Dermis microvascular lymphatic vessel endothelial cell (primary cell): ENCODE results near the gene EXTL2. TPM values are rescaled to one million over a fixed set of nuclear protein-coding genes. Genes with fewer than 3 reads are reported as not detected.
"Not testable (repeated sequence)": the region's sequence is repeated elsewhere in the genome, so short reads cannot be mapped to it uniquely, and the experiment has no call there.

ENCODE experiments used
- DNase-seq, 2 donors: peaks; one replicate each; pipeline versions ENCODE4 v3.0.0 to v3.0.0-alpha.2; 2010; ENCODE audit warnings: low read depth in 2 of 2
- total RNA-seq: library from RNA; depleted of rRNA; stranded (reverse); fragments of >200 nt; gene quantifications from 2 replicates; pipeline ENCODE4 v1.2.1, GENCODE V29; 2014

Gene EXTL2
- total RNA-seq, 1 donor from 2014 or later: 11.2 TPM

DNA sequence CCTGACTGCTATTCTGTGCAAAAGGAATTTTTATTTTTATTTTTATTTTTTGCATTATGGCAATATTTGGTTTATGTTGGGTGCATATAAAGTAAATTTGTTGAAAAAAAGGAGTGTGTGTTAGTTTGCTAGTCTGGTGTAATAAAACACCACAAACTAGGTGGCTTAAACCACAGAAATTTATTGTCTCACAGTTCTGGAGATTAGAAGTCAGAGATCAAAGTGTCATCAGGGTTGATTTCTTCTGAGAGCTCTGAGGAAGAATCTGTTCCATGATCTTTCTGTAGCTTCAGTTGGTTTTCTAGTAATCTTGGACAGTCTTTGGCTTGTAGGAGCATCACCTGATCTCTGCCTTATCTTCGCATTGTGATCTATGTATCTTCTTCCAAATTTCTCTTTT is 7.7 kb upstream of the EXTL2 start:
- no peak for DNase-seq

DNA sequence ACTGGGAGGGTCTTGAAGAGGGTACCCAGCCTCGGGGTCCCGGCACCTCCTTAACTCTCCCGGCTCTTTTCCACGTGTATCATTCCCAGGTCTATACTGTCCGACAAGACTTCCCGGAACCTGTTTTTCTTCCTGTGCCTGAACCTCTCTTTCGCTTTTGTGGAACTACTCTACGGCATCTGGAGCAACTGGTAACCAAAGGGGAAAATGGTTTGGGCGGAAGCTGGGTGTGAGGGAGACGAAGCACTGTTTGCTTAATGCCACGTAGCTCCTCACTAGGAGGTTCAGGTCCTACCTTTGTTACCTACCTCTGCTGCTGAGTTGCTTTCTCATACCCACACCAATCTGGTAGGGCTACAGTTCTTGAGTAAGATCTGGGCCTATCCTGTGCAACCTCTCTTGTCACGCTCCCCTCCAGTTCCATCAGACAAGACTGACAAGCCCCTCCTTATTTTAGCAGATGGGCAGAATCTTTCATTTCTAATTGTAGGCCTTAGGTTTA is 1.9 kb upstream of the EXTL2 start:
- peak; percentile 31 to 73 for DNase-seq

DNA sequence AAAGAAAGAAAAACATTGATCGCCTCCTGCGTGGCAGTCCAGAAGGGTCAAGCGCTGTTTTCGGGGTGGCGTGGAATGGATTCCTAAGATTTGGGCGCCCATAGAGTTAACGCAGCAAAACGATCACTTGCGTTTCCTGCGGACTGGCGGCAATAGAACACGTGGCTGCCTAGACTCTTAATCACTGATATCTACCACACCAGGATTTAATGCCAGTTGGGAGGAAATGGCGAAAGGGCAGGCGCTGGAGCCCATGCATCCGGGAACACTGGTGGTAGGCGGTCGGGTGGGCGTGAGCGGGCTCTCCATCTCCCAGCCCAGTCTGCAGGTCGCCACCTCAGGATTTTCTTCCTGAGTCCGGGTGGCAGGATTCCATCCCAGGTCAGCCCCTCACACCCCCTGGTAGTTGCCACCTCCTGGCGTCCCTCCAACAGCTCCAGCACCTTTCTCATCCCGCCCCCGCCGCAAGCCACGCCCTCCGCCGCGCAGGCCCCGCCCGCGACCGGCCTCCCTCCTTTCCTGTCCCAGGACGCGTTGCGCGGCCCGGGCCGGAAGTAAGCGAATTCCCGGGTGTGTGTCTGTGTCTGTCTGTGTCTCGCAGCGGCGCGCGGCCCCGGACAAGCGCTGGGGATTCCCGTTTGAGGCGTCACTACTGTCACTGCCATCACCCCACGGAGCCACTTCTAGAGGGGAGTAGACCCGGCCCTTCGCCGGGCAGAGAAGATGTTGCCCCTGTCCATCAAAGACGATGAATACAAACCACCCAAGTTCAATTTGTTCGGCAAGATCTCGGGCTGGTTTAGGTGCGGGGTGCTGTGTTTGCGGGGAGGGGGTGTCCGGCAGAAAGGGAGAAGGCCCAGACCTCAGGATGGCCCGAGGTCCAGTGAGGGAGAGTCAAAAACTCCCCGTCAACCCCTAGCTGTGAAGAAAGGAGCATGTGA is 1.2 kb upstream of the EXTL2 start, which contains the start of gene SLC30A7:
TSS of gene SLC30A7 (plus strand) at position 551 of the 941 bp plus-strand sequence. CDS start at position 724, 173 bp downstream.
- peak; percentile 78 to 93 for DNase-seq

DNA sequence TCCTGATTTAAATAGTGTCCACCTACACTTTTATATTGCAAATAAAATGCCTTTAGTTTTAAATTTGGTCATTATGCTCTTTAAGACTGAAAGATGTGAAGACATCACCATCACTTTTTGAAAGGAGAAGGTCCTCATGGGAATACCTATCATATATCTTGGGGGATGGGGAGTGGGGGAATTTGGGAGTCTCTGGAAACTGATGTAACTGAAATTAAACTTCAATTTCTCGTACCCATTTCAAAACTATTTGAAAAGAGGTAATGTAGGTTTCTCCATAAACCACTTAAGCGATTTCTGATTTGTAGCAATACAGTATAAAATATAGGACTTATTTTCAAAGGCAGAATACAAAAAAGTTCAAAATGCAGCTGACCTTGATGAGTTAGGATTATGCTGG is 924 bp downstream of the EXTL2 start:
- DNase-seq: no peak

DNA sequence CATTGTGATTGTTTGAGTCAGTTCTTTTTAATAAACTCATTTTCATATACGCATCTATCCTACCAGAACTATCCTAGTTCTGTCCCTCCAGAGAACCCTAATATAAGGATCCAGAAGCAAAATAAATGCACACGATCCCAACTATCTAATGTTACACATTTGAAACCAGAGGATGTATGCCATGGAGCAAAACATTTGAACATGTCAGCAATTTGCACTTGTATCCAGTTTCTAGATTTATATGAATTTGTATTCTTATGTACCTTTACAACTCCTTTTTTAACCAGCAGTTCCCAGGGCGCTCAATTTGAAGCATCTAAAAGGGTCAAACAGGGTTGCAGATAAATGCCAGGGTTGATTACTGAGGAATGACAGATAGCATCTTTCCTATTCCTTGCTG is 2.1 kb downstream of the EXTL2 start:
- no peak for DNase-seq

DNA sequence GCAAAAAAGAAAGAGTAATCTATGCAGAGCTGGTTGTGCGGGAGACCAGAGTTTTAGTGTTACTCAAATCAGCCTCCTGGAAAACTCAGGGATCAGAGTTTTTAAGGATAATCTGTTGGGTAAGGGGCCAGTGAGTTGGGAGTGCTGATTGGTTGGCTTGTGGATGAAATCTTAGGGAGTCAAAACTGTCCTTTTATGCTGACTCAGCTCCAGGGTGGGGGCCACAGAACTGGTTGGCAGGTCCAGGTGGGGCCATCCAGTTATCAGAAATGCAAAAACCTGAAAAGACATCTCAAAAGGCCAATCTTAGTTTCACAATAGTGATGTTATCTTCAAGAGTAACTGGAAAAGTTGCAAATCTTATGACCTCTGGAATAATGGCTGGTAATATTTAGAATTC is 3.3 kb downstream of the EXTL2 start:
- DNase-seq: no peak

DNA sequence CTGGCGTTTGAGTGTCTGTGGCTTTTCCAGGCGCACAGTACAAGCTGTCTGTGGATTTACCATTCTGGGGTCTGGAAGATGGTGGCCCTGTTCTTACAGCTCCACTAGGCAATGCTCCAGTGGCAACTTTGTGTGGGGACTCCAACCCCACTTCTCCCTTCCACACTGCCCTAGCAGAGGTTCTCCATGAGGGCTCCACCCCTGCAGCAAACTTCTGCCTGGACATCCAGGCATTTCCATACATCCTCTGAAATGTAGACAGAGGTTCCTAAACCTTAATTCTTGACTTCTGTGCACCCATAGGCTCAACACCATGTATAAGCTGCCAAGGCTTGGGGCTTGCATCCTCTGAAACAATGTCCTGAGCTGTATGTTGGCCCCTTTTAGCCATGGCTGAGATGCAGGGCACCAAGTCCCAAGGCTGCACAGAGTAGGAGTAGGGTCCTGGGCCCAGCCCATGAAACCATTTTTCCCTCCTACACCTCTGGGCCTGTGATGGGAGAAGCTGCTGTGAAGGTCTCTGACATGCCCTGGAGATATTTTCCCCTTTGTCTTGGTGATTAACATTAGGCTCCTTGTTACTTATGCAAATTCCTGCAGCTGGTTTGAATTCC is 4.7 kb downstream of the EXTL2 start:
- not testable (repeated sequence) for DNase-seq

DNA sequence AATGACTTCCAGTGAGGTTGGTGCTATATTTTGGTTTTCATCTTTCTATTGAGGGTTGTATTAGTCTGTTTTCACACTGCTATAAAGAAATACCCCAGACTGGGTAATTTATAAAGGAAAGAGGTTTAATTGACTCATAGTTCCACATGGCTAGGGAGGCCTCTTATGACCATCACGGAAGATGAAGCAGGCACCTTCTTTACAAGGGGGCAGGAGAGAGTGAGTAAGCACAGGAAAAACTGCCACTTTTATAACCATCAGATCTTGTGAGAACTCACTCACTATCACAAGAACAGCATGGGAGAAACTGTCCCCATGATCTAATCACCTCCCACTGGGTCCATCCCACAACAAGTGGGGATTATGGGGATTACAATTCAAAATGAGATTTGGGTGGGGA is 5.6 kb downstream of the EXTL2 start:
- DNase-seq: not testable (repeated sequence)

DNA sequence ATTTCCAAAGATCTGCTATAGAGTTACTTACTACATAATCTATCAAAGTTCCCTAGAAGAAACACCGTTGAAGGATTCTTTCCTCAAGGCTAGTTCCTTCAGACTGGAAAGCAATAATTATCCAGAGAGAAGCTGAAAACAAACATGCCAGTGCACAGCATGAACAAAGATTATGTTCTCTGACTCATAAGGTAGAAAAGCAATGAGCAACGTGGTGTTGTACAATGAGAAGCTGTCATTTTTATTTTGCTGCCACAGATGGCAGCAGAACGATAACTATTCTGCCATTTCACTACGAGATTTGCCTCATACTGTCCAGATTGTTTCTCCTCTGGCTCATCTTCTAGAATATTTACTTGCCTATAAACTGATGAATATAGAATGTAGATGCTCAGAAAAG is 10.7 kb downstream of the EXTL2 start:
- DNase-seq: peak in 1 of 2 donors; percentile 75

DNA sequence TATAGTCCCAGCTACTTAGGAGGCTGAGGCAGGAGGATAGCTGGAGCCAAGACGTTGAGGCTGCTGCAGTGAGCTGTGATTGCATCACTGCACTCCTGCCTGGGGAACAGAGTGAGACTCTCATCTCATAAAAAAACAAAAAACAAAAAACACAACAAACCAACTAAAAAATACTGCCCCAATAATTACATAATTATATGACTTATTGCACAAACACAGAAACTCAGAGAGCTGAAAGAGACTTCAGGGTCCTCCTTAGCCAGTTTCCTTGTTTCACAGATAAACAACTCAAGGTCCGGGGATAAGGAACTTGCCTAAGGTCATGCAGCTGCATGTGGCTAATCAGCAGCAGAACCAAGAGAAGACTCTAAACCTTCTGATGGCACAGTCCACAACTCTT is 11.9 kb downstream of the EXTL2 start:
- no peak for DNase-seq

DNA sequence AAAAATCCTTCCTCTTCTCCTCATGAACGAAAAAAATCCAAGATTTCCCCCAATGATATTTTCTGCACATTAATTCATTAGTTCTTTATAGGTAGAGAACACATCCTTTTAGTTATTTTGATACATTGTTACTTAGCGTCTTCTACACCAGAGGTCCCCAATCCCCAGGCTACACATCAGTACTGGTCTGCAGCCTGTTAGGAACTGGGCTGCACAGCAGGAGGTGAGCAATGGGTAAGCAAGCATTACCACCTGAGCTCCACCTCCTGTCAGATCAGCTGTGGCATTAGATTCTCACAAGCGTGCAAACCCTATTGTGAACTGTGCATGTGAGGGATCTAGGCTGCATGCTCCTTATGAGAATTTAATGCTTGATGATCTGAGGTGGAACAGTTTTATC is 13.0 kb downstream of the EXTL2 start:
- DNase-seq: no peak

DNA sequence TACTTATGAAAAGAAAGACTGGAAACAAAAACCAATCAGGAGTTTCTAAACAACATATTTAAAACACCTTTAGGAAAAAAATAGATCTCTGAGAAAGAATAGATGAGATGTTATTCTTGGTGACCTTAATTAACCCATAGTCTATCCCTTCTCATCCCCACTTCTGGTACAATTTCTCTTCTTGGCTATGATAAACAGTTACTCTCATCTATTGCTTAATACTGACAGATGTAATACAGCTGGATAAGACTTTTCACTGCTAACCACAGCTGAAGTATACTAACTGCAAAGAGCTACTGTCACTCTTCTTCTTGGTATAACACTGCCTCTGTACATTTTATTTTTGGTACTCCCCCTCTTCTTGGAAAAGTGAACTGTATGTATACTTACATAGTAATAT is 15.2 kb downstream of the EXTL2 start:
- DNase-seq: no peak

DNA sequence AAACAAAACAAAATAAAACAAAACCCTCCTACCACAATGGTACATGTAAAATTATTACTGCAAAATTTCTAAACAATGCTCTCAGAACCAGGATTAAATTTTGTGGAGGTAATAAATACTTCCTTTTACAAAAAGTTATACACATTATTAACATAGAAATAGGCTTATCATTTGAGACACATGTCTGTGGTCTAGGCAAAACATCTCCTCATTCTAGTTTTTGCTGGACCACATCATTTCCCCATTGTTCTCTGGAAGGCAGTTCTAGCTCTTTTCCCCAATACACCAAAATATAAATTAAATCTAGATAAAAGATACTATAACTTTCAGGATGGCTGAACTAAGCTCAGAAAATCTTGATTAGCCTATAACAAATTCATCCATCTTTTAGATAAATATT is 18.4 kb downstream of the EXTL2 start:
- DNase-seq: no peak

DNA sequence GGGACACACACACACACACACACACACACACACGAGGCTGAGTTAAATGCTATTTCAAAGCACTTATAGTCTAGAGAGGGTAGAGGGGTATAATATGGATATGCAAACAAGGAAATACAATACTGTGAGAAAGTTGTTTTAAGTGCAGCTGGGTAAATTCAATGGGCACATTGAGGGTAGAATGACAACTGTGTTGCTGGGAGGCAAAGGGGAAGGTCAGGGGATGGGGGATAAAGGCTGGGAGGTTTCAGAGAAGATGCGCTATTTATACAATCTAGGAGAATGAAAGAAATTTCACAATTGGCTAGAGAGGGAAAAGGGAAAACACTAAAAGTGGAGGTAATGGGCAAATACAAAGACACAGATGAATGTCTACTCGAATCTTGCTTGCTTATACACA is 19.4 kb downstream of the EXTL2 start:
- DNase-seq: no peak

DNA sequence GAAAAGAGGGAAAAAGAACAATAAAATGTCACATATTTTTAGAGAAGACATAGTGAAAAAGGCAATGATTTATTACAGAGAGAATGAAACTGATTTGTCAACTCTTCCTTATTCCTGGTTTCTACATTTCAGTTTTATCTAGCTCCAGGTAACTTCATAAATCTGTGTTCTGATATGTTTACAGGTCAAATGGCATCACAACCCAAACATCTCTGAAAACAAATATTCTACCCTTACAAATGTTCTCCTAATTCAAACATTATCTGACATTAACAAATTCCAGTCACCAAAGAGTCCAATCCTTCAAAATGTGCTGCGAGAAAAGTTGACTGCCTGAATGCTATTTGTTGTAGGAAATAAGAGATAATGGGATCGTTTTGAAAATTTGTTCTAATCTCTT is 20.2 kb downstream of the EXTL2 start:
- no peak for DNase-seq

DNA sequence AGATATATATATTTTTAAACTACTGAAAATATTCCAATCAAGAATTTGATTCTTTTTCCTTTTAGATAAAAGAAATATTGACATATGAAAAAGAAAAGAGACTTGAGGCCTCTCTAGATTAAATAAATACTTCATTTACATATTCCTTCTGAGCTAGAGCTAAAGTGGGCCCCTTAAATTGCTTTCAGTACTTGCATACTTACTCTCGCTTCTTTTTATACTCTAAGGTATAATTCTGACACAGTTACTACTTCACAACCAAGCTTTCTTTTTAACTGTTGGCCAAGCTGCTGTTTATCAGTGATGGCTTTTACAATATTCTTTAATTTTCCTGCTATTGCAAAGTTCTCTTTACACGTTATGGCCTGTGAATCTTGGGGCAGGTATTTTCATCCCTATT is 24.6 kb downstream of the EXTL2 start:
- no peak for DNase-seq

DNA sequence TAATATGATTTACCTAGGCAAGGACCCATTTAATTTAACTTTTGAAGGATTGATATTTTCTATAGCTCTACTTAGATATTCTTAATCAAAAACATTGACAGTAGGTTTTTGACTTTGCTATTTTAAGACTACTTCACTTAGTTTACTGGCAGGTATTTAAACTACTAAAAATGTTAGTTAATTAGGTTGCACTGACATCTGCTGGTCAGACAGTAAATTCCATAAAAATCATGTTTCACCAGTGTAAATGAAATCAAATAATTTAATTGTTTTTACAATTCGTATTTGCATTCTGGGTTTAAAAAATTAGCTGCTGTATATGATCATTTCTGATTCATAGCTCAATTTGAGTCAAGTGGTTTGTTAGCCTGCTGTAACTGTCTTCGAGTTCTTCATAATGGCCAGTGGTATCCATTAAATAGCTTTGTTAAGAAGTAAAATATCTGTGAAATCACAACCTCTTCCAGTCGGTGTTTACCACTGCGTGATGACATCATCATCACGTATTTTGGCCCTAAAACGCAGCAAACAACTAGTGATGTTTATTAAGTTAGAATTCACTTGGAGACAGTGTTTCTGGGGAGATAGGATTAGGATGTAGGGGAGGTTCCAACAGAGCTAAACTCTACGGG is 26.2 kb downstream of the EXTL2 start:
- DNase-seq: peak; percentile 40 to 64

DNA sequence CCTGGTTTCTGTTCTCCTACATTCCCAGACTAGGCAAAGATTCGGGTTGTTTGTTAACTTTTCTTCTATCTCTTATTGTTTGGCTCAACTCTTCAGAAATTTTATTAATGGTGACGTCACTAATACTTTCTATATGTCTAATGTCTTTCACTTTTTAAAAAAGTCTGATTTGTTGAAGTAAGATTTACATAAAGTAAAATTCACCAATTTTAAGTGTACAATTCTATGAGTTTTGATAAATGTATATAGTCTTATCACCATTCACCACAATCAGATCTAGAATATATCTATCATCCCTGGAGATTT is 27.8 kb downstream of the EXTL2 start:
- no peak for DNase-seq

DNA sequence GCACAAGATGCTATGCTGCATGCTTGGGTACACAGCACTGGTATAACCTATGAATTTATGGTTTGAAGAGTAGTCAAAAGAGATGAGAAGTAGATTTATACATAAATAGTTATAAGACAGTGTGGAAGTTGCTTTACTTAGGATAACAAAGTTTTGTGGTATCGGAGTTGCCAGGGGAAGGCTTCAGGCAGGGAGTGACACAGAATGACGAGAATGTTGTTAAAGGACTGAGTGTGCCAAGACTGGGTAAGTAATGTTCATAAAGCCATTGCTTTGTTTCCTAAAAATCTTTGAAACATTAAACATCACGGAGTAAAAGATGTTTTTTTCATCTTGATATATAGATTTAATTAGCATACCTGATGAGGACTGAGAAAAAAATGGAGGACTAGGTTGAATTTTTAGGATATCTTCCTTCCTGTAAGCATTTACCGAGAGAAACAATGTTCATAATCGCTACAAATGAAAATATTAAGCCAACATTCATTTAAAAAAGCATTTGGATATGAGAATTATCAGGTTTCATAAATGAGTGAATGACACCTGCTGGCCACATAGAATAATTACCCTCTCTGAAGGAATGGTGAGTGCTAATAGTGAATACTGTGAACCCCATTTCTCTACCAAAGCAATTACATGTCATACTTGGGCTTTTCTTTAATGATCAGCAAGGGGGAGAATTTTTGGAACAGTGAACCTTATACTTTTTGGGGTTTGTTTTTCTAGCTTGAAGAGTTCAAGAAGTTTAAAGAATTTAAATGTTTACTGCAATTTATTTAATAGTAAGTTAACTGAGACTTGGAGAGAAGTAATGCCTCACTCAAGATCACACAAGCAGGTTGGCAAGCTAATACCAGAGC is 28.4 kb downstream of the EXTL2 start:
- peak; percentile 28 to 72 for DNase-seq

DNA sequence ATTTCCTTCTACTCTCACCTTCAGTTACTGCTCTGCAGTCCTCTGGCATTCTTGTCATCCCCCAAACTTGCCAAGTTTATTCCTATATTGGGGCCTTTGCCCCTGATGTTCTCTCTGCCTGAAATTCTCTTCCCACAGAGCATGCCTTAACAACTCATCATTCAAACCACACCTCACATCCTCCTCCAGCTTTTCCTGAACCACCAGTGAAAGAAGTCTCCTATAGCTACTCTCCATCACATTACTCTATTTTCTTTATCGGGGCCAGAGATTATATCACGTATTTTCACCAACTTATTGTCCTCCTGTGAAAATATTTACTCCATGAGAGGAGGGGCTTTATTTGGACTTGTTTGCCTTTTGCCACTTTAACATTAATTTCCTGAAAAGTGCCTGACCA is 32.1 kb downstream of the EXTL2 start:
- peak in 1 of 2 donors; percentile 55 for DNase-seq

DNA sequence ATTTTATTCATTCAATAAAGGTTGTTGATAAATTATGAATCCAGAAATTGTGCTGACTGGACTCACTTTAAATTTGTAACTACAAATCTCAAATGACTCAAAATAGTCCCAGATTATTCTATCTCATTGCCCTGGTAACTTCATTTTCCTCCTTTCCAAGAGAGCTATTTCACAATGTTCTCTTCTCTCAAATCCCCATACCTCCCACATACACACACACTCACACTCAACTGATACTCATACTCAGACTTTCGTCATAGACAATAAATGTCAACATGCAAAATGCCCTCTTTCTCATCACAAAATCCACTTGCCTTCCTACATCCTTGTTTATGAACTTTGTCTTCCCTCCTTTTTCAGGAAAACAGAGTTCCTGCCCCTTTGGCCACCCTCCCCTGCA is 33.3 kb downstream of the EXTL2 start:
- DNase-seq: no peak
